ENCODE data around the gene CTNNA2. TPM values are rescaled to one million over a fixed set of nuclear protein-coding genes. Genes with fewer than 3 reads are reported as not detected.

CTNNA2 gene
- total RNA-seq, 1 experiment from 2014 or later = 0.54 TPM

DNA sequence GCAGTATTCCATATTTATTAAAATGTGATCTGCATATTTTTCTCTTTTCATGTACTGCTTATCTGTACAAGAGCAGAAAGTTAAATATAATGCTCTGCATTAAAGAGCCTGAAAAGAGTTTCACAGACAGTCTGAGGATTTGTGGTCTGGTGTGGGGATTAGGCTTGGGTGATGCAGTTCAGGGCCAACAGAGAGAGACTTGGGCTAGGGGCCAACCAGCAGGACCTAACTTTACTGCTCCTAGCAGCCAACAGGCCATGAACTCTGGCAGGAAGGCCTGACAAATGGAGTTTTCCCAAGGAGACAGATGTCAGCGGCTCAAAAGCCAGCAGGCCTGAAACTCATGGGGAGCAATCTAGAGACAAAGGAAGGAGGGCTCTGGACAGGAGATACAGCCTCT lies 622.1 kb downstream of the CTNNA2 start:
- H3K4me3 ChIP-seq (ENCODE audit: low read depth in 2 of 2, low read length in 2 of 2) = no peak overlapping the region
- in situ Hi-C loops (cut with HindIII; ENCODE audit: low pct_unique_long_range_greater_than_20kb, low sequenced_read_pairs) (no loop called here), intact Hi-C loops (cut with micrococcal nuclease; ENCODE audit: unreplicated experiment) (no loop called here)
- DNase-seq (ENCODE audit: low read depth, low spot score) (no peak), ATAC-seq (no peak)
- H3K9me3 ChIP-seq (ENCODE audit: control insufficient read depth, insufficient read depth, low read depth, low read length) = no peaks in the 10 kb centered on the region
- CTCF ChIA-PET = no interaction called here
- POLR2A ChIA-PET = no interaction called here
- H3K4me1 ChIP-seq (ENCODE audit: control insufficient read depth, insufficient read depth, low read length) = no peaks in the 10 kb centered on the region
- no peaks in the 10 kb centered on the region for H3K36me3 ChIP-seq (ENCODE audit: control insufficient read depth, insufficient read depth, low read length)
- no peak overlapping the region for H3K27ac ChIP-seq (ENCODE audit: low read length)
- H3K27me3 ChIP-seq (ENCODE audit: control insufficient read depth, insufficient read depth, low read length) = no peaks in the 10 kb centered on the region
- no TSS peak for BruUV-seq (replicated peaks)
- TF ChIP-seq, protein P1, sequence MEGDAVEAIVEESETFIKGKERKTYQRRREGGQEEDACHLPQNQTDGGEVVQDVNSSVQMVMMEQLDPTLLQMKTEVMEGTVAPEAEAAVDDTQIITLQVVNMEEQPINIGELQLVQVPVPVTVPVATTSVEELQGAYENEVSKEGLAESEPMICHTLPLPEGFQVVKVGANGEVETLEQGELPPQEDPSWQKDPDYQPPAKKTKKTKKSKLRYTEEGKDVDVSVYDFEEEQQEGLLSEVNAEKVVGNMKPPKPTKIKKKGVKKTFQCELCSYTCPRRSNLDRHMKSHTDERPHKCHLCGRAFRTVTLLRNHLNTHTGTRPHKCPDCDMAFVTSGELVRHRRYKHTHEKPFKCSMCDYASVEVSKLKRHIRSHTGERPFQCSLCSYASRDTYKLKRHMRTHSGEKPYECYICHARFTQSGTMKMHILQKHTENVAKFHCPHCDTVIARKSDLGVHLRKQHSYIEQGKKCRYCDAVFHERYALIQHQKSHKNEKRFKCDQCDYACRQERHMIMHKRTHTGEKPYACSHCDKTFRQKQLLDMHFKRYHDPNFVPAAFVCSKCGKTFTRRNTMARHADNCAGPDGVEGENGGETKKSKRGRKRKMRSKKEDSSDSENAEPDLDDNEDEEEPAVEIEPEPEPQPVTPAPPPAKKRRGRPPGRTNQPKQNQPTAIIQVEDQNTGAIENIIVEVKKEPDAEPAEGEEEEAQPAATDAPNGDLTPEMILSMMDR (IDR thresholded peaks at IDR 0.05) = no peak
- TF ChIP-seq TCF7L2 (IDR thresholded peaks at IDR 0.05; ENCODE audit: low read depth, low read length) (no peak), POLR2AphosphoS5 (IDR thresholded peaks at IDR 0.05; ENCODE audit: low read depth, low read length) (no peak), SIN3A (IDR thresholded peaks at IDR 0.05; ENCODE audit: borderline replicate concordance, insufficient read depth, low read depth, low read length) (no peak)
- TF ChIP-seq, protein P2, sequence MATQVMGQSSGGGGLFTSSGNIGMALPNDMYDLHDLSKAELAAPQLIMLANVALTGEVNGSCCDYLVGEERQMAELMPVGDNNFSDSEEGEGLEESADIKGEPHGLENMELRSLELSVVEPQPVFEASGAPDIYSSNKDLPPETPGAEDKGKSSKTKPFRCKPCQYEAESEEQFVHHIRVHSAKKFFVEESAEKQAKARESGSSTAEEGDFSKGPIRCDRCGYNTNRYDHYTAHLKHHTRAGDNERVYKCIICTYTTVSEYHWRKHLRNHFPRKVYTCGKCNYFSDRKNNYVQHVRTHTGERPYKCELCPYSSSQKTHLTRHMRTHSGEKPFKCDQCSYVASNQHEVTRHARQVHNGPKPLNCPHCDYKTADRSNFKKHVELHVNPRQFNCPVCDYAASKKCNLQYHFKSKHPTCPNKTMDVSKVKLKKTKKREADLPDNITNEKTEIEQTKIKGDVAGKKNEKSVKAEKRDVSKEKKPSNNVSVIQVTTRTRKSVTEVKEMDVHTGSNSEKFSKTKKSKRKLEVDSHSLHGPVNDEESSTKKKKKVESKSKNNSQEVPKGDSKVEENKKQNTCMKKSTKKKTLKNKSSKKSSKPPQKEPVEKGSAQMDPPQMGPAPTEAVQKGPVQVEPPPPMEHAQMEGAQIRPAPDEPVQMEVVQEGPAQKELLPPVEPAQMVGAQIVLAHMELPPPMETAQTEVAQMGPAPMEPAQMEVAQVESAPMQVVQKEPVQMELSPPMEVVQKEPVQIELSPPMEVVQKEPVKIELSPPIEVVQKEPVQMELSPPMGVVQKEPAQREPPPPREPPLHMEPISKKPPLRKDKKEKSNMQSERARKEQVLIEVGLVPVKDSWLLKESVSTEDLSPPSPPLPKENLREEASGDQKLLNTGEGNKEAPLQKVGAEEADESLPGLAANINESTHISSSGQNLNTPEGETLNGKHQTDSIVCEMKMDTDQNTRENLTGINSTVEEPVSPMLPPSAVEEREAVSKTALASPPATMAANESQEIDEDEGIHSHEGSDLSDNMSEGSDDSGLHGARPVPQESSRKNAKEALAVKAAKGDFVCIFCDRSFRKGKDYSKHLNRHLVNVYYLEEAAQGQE (IDR thresholded peaks at IDR 0.05; ENCODE audit: insufficient read depth in 1 of 2, low read depth in 2 of 2, low read length in 1 of 2) = no peak

DNA sequence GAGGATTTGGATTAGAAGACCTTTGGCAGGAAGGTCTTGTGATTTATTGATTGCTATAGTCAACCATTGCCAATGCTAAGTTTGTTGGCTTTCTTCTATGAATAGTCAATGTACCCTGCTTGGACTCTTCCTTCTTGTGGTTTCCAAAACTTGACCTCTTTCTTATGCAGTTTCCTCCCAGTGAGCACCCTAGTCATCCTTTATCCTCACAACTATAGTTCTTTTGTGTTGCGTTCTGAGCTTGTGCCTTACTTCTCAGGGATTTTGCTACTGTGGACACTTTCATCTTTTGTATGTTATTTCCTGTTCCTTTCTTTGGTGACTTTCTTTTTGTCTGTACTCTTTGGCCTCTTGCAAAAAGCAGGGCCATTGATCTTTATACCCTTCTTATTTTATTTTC lies 623.5 kb downstream of the CTNNA2 start:
- ChIA-PET CTCF (no interaction called here), POLR2A (no interaction called here)
- no TSS peak for BruUV-seq (replicated peaks)
- no peak overlapping the region for H3K27ac ChIP-seq (ENCODE audit: low read length)
- no peaks in the 10 kb centered on the region for H3K4me1 ChIP-seq (ENCODE audit: control insufficient read depth, insufficient read depth, low read length)
- in situ Hi-C loops (cut with HindIII; ENCODE audit: low pct_unique_long_range_greater_than_20kb, low sequenced_read_pairs) = no loop called here
- H3K4me3 ChIP-seq (ENCODE audit: low read depth in 2 of 2, low read length in 2 of 2) = no peak overlapping the region
- TF ChIP-seq, protein P1 (IDR thresholded peaks at IDR 0.05) = no peak
- TF ChIP-seq SIN3A (IDR thresholded peaks at IDR 0.05; ENCODE audit: borderline replicate concordance, insufficient read depth, low read depth, low read length) (no peak), POLR2AphosphoS5 (IDR thresholded peaks at IDR 0.05; ENCODE audit: low read depth, low read length) (no peak), TCF7L2 (IDR thresholded peaks at IDR 0.05; ENCODE audit: low read depth, low read length) (no peak)
- TF ChIP-seq, protein P2 (IDR thresholded peaks at IDR 0.05; ENCODE audit: insufficient read depth in 1 of 2, low read depth in 2 of 2, low read length in 1 of 2) = no peak
- intact Hi-C loops (cut with micrococcal nuclease; ENCODE audit: unreplicated experiment) = no loop called here
- no peak for DNase-seq (ENCODE audit: low read depth, low spot score)
- H3K9me3 ChIP-seq (ENCODE audit: control insufficient read depth, insufficient read depth, low read depth, low read length) = no peaks in the 10 kb centered on the region
- H3K36me3 ChIP-seq (ENCODE audit: control insufficient read depth, insufficient read depth, low read length) = no peaks in the 10 kb centered on the region
- ATAC-seq = no peak
- no peaks in the 10 kb centered on the region for H3K27me3 ChIP-seq (ENCODE audit: control insufficient read depth, insufficient read depth, low read length)

Data from Panc1 (cell line).